Kidney epithelial cell (primary cell): ENCODE data around the gene IQSEC2. TPM values are rescaled to one million over a fixed set of nuclear protein-coding genes. Genes with fewer than 3 reads are reported as not detected.

ENCODE experiments used
- DNase-seq: peaks from one replicate; pipeline ENCODE4 v3.0.0-alpha.2; 2010; ENCODE audit warnings: low read depth
- H3K27me3 ChIP-seq: 2 replicates; pipeline ENCODE4 v1.6.0; 2011; ENCODE audit warnings: low read length; ENCODE audit not compliant: control insufficient read depth, insufficient read depth
- H3K36me3 ChIP-seq: 2 replicates; pipeline ENCODE4 v1.5.1; 2011; ENCODE audit warnings: low read length; ENCODE audit not compliant: control insufficient read depth, insufficient read depth
- H3K4me3 ChIP-seq: 2 replicates; pipeline ENCODE4 v1.5.1; 2011; ENCODE audit warnings: low read depth, mild to moderate bottlenecking, control low read depth, low read length
- CTCF ChIP-seq: IDR thresholded peaks from 2 replicates; pipeline ENCODE4 v1.5.1; 2011; ENCODE audit warnings: mild to moderate bottlenecking, moderate library complexity, low read length, control low read depth, inconsistent platforms; ENCODE audit not compliant: insufficient read depth, poor library complexity, severe bottlenecking
- total RNA-seq: library from RNA; depleted of rRNA; stranded (reverse); fragments of >200 nt; gene quantifications from 2 replicates; pipeline ENCODE4 v1.2.3, GENCODE V29; 2015

The IQSEC2 gene
- total RNA-seq, 1 donor from 2014 or later: 7.2 TPM

- Histone ChIP-seq H3K4me3 (peak overlapping the region; percentile 94), H3K36me3 (no peaks in the 10 kb centered on the region), H3K27me3 (no peaks in the 10 kb centered on the region)
- TF ChIP-seq CTCF: no peak
- DNase-seq: no peak
Observed at GRCh38 chrX:53223068-53223693, 58.2 kb downstream of the IQSEC2 start.

Other genes with a start within 250 kb of the IQSEC2 start
- gene GPR173, start 232.8 kb downstream of the IQSEC2 start, total RNA-seq: 4.8 and 6.4 TPM in 2 replicates
- 8.7 and 10.3 TPM in 2 replicates for gene TSPYL2, start 199.2 kb downstream of the IQSEC2 start, total RNA-seq
- 2.9 and 5.0 TPM in 2 replicates for gene KANTR, start 187.4 kb downstream of the IQSEC2 start, total RNA-seq
- 114 and 128 TPM in 2 replicates for gene KDM5C, start 56.4 kb downstream of the IQSEC2 start, total RNA-seq
- gene SMC1A, start 141.1 kb upstream of the IQSEC2 start, total RNA-seq: 18.8 and 30.4 TPM in 2 replicates
- gene RIBC1, start 141.3 kb upstream of the IQSEC2 start, total RNA-seq: 0.38 and 0.41 TPM in 2 replicates
- 85.8 and 97.4 TPM in 2 replicates for gene HSD17B10, start 152.8 kb upstream of the IQSEC2 start, total RNA-seq